ENCODE measurements around the gene NQO2.

Gene NQO2

DNA sequence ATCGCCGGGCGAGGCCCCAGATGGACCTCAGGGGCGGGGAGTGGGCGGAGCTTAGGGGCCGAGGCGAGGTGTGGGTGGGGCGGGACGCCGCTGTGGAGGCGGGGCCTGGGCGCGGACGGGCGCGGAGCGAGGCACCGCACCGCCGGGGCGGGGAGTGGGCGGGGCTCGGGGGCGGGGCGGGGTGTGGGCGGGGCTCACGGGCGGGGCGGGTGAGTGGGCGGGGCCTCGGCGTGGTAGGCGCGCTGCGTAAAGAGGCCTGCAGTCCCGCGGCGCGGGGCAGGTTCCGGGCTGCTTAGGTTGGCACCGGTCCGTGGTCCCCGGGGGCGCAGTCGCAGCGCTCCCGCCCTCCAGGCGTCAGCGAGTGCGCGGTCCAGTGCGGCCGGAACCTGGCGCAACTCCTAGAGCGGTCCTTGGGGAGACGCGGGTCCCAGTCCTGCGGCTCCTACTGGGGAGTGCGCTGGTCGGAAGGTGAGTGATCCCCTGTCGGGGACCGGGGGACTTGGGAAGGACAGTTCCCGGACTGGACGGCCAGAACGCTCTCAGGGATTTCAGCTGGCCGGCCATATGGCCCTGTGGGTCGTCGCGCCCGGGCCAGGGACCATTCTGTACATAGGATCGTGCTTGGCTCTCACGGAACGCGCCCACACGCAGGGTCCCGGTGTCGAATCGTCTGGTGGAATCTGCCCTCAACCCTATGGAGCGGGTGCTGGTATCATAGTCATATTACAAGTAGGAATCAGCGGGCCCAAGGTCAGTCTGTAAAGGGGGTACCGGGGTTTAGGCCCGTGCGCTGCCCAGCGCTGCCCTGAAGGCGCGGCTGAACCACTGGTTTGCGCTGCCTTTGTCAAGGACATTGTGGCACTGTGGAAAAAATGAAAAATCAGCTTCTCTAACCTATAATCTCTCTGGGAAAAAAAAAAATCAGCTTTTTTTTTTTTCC, at the start of gene NQO2:
NQO2 (plus strand) TSS at position 277 of the 940 bp plus-strand sequence. CDS start 6,659 bp downstream, outside the sequence.
- H3K4me3 ChIP-seq, result peak within 1 kb of the TSS; percentile 58 to 86 (median 83)
- H3K27ac ChIP-seq, result peak within 1 kb of the TSS in 20 of 21 experiments; percentile 65 to 94 (median 84)

GRCh38 chr6:2950713-2951112, 49.0 kb upstream of the NQO2 start:
- Histone ChIP-seq H3K4me3 (no peak overlapping the region), H3K27ac (peak overlapping the region in 1 of 21 experiments; percentile 21)

DNA sequence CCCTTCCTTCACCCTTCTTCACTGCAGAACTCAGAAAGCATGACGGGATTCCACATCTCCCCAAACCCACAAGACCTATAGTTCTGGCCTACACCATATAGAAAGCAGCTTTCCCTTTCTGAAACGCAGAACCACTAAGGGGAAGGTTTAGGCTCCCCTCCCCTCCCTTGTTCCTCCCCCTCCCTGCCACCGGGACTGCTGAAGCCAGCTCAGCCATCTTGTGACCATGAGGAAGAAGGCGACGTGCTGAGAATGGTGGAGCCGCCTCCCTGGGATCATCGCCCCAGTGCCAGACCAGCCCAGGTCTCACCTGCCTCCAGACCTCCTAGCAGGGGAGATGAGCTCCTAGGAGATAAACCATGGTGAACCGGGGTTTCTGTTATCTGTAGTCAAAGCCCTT, 48.0 kb upstream of the NQO2 start:
- Histone ChIP-seq H3K4me3 (no peak overlapping the region), H3K27ac (peak overlapping the region in 12 of 21 experiments; percentile 21 to 70 (median 54))

- Histone ChIP-seq H3K4me3 (peak overlapping the region in 1 of 7 experiments; percentile 25), H3K27ac (peak overlapping the region in 14 of 21 experiments; percentile 3 to 68 (median 40))
Measured at GRCh38 chr6:2952557-2953095, 47.1 kb upstream of the NQO2 start.

GRCh38 chr6:2953098-2953497, 46.6 kb upstream of the NQO2 start:
- peak overlapping the region in 12 of 21 experiments; percentile 3 to 68 (median 40) for H3K27ac ChIP-seq
- H3K4me3 ChIP-seq, result no peak overlapping the region

DNA sequence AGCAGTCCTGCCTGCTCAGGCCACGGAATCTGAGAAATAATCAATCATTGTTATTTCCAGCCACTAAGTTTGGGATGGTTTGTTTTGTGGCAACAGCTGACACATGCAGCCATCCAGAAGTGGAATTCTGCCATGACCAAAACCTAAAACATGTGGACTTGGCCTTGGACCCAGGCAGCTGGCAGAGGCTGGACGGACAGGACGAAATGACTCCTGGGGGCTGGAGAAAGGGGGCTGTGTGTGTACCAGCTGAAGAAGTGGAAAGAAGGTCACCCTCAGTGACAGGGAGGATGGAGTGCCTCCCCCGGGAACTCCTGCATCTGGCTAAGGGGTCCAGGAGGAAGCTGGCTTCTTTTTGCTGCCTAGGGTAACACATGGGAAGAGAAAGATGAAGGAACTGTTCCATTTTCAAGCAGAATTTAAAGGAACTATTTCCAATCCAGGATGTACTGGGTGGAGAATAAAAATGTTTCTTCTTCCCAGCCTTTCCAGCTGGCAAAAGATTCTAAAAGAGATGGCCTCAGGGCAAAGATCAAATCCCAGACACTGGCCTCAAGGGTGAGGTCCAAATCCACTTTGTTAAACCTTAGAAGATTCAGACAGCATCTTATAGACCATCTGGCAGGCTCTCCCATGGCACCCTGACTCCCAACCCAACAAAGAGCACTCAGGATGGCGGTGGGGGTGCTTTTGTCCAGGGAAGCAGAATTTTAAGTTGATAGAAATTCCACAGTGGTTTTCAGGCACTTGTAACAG, 42.6 kb upstream of the NQO2 start:
- peak overlapping the region in 9 of 21 experiments; percentile 4 to 67 (median 32) for H3K27ac ChIP-seq
- no peak overlapping the region for H3K4me3 ChIP-seq

DNA sequence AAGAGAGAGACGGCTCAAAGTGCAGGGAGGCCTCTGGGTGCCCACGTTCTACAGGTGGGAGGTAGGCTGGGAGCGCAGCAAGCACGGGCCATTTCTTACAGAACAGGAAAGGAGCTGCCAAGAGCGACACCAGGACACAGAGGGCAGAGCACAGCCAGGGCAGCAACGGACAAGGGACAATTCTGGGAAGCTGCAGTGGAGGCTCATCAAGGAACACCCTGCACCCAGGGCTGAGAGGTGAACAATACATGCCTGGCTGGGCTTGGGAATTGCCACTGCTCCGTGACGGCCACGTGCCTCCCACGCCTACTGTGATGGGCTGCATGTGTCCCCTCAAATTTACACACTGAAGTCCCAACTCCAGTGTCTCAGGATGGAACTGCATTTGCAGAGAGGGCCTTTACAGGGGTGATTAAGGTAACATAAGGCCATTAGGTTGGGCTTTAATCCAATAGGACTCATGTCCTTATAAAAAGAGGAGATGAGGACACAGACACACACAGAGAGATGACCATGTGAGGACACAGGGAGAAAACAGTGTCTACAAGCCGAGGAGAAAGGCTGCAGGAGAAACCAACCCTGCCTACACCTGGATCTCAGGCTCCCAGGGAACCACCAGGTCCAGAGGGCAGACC, 41.9 kb upstream of the NQO2 start:
- Histone ChIP-seq H3K4me3 (no peak overlapping the region), H3K27ac (peak overlapping the region in 10 of 21 experiments; percentile 4 to 67 (median 36))

- Histone ChIP-seq H3K27ac (peak overlapping the region in 9 of 21 experiments; percentile 4 to 67 (median 33)), H3K4me3 (no peak overlapping the region)
Measured at GRCh38 chr6:2958331-2958711, 41.4 kb upstream of the NQO2 start.

- Histone ChIP-seq H3K4me3 (no peak overlapping the region), H3K27ac (peak overlapping the region in 4 of 21 experiments; percentile 14 to 52 (median 33))
Measured at GRCh38 chr6:2958776-2959175, 40.9 kb upstream of the NQO2 start.

GRCh38 chr6:2959909-2960719, 39.6 kb upstream of the NQO2 start:
- H3K27ac ChIP-seq, result peak overlapping the region in 2 of 21 experiments; percentile 27 to 60
- no peak overlapping the region for H3K4me3 ChIP-seq

- peak overlapping the region in 2 of 21 experiments; percentile 50 to 60 for H3K27ac ChIP-seq
Measured at GRCh38 chr6:2960935-2961334, 38.8 kb upstream of the NQO2 start.

DNA sequence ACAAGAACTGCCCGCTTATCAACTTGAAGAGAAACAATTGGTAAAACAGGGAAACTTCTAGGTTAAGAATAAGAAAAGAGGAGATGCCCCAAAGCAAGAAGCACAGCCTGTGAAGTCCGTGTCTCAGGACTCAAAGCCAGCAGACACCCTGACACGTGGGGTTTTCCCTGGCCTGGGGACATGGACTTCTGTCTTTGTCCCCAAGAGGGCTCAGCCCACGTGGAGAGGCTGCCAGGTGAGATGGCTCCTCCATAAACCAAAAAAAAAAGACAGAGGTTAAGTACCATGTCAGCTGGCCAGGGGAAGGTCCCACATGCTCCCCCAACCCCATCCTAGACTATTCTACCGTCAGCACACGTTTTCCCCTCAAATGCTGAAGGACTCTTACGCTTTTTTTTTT, 38.2 kb upstream of the NQO2 start:
- Histone ChIP-seq H3K4me3 (no peak overlapping the region), H3K27ac (peak overlapping the region in 2 of 21 experiments; percentile 22 to 50)

More at GRCh38 chr6:2960935-2961334, 38.8 kb upstream of the NQO2 start:
- H3K4me3 ChIP-seq, result no peak overlapping the region

DNA sequence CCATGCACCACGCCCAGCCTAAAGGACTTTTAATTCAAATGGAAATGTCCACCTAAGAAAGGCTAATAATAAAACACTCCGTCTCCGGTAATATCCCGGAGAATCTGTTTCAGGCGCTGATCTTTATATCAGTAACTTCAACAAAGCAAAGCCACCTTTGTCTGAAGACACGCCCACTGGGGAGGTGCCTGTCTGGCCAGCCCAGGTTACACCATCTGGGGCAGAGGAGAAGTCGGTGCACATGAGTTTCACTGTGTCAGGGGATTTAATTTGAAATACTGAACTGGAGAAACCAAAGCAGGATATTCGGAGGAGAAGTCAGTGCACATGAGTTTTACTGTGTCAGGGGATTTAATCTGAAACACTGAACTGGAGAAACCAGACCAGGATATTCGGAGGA, 37.7 kb upstream of the NQO2 start:
- Histone ChIP-seq H3K4me3 (no peak overlapping the region), H3K27ac (peak overlapping the region in 1 of 21 experiments; percentile 34)

GRCh38 chr6:2962636-2963035, 37.1 kb upstream of the NQO2 start:
- no peak overlapping the region for H3K4me3 ChIP-seq
- peak overlapping the region in 1 of 21 experiments; percentile 34 for H3K27ac ChIP-seq

- no peak overlapping the region for H3K27ac ChIP-seq
- H3K4me3 ChIP-seq, result no peak overlapping the region
Measured at GRCh38 chr6:2963756-2964155, 35.9 kb upstream of the NQO2 start.

DNA sequence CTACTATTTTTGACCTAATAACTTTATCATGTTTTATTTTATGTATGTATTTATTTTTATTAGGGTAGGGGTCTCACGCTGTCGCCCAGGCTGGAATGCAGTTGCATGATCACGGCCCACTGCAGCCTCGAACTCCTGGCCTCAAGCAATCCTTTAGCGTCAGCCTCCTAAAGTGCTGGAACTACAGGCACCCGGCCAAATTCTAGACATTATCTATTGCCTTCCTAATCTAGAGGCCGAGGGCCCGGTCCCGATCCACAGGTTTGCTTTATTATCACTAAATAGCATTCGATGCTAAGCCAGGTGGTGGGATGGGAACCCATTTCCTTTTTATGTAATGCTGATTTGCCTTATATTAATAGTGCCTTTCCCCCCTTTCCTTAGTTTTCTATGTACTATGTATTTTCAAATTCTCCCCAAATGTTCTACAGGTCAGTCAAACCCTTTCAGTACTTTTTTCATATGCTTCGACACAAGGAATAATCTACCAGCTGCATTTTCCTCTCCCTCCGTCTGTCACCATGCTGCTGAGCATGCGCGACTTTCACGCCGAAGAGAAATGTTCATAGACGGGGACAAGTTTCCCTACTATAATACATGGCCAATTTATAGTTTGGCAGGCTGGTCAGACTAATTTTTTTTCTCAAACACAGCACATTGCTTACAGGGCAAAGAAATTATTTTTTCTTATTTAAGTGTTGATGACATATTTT, 34.7 kb upstream of the NQO2 start:
- Histone ChIP-seq H3K27ac (no peak overlapping the region), H3K4me3 (no peak overlapping the region)

DNA sequence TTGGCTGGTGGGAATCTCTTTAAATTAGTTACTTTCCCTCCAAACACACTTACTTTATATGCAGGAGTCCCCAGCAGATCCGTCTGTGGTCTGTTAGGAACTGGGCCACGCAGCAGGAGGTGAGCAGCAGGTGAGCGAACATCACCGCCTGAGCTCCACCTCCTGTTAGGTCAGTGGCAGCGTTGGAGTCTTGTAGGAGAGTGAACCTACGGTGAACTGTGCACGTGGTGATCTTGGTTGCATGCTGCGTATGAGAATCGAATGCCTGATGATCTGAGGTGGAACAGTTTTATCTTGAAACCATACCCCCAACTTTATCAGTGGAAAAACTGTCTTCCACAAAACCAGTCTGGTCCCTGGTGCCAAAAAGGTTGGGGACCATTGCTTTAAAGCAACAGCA, 33.3 kb upstream of the NQO2 start:
- no peak overlapping the region for H3K27ac ChIP-seq
- H3K4me3 ChIP-seq, result no peak overlapping the region

GRCh38 chr6:2967936-2968335, 31.8 kb upstream of the NQO2 start:
- H3K4me3 ChIP-seq, result no peak overlapping the region
- H3K27ac ChIP-seq, result no peak overlapping the region

All from skin epidermis (tissue), 12 donors.